Measurements from ENCODE around the gene ARHGAP27.
"Not testable (repeated sequence)": the region's sequence is repeated elsewhere in the genome, so short reads cannot be mapped to it uniquely, and the experiment has no call there.

The ARHGAP27 gene

GRCh38 chr17:45445901-45446743, 13.5 kb upstream of the ARHGAP27 start:
- DNase-seq, result not testable (repeated sequence)

- not testable (repeated sequence) for DNase-seq
Observed at GRCh38 chr17:45444856-45445820, 12.5 kb upstream of the ARHGAP27 start.

- not testable (repeated sequence) for DNase-seq
Observed at GRCh38 chr17:45444301-45444700, 11.6 kb upstream of the ARHGAP27 start.

GRCh38 chr17:45443371-45444260, 10.9 kb upstream of the ARHGAP27 start:
- DNase-seq, result not testable (repeated sequence)

- no peak for DNase-seq
Observed at GRCh38 chr17:45441526-45442310, 9.0 kb upstream of the ARHGAP27 start.

GRCh38 chr17:45440839-45441515, 8.3 kb upstream of the ARHGAP27 start:
- DNase-seq, result not testable (repeated sequence)

- peak; percentile 3 for DNase-seq
Observed at GRCh38 chr17:45440161-45440778, 7.6 kb upstream of the ARHGAP27 start.

- DNase-seq, result no peak
Observed at GRCh38 chr17:45438931-45439610, 6.4 kb upstream of the ARHGAP27 start.

GRCh38 chr17:45437465-45438283, 5.0 kb upstream of the ARHGAP27 start:
- no peak for DNase-seq

- no peak for DNase-seq
Observed at GRCh38 chr17:45436625-45437464, 4.2 kb upstream of the ARHGAP27 start.

GRCh38 chr17:45436161-45436560, 3.5 kb upstream of the ARHGAP27 start:
- DNase-seq, result no peak

- no peak for DNase-seq
Observed at GRCh38 chr17:45435481-45435880, 2.8 kb upstream of the ARHGAP27 start.

- DNase-seq, result no peak
Observed at GRCh38 chr17:45433159-45433535, 477 bp upstream of the ARHGAP27 start.

- peak; percentile 73 for DNase-seq
Observed at GRCh38 chr17:45431531-45432404, 902 bp downstream of the ARHGAP27 start.

- DNase-seq, result no peak
Observed at GRCh38 chr17:45430738-45431530, 1.7 kb downstream of the ARHGAP27 start.
